ENCODE data around the gene MTA1. TPM values are rescaled to one million over a fixed set of nuclear protein-coding genes. Genes with fewer than 3 reads are reported as not detected.

MTA1 gene
- polyA plus RNA-seq, 1 of the 3 experiments (the other 2 are of a cell fraction) = 96.3 TPM

- Histone ChIP-seq H3K9me2 (no peaks in the 10 kb centered on the region), H3K36me3 (replicated peaks in 1 of 2; ENCODE audit: control insufficient read depth in 1 of 2, insufficient read depth in 2 of 2, low read length in 1 of 2) (no peaks in the 10 kb centered on the region), H3K4me3 (ENCODE audit: low read depth in 2 of 2, low read length in 1 of 2) (no peak overlapping the region), H3K9me3 (no peaks in the 10 kb centered on the region), H3K4me1 (ENCODE audit: control insufficient read depth in 1 of 2, insufficient read depth in 2 of 2, low read depth in 1 of 2, low read length in 1 of 2) (peaks cover 0 to 6% of the 10 kb centered on the region in 2 experiments; a peak in 1 of 4 replicates), H4K20me1 (ENCODE audit: insufficient read depth) (no peaks in the 10 kb centered on the region), H3K27ac (ENCODE audit: low read depth in 2 of 2, low read length in 1 of 2) (no peak overlapping the region), H2AFZ (ENCODE audit: low read depth) (no peak overlapping the region), H3K27me3 (ENCODE audit: insufficient read depth) (no peaks in the 10 kb centered on the region), H3K79me2 (ENCODE audit: insufficient read depth) (no peaks in the 10 kb centered on the region), H3K9ac (no peak overlapping the region), H3K4me2 (no peak overlapping the region), H3F3A (replicated peaks; ENCODE audit: insufficient read depth) (no peaks in the 10 kb centered on the region)
- POLR2A ChIA-PET = interaction anchor here (0.8 kb wide), 1 partner anchor 19 kb away, joined by 3 read pairs; no protein-coding TSS in a partner anchor
- DNase-seq = peak; percentile 17
- 92% methylated on average over 10 of the region's 21 CpGs for WGBS (ENCODE audit: low lambda C conversion rate)
- TF ChIP-seq RXRA (IDR thresholded peaks at IDR 0.05; ENCODE audit: borderline replicate concordance, low read depth) = no peak
- TF ChIP-seq CHD2 (IDR thresholded peaks at IDR 0.05; ENCODE audit: low read length, partially characterized antibody) = no peak
- no peak for TF ChIP-seq FOXJ3 (CRISPR knock-in tag; IDR thresholded peaks at IDR 0.05)
- TF ChIP-seq EZH2phosphoT487 (IDR thresholded peaks at IDR 0.05; ENCODE audit: borderline replicate concordance, low read depth) = no peak
- TF ChIP-seq IRF3 (IDR thresholded peaks at IDR 0.05; ENCODE audit: low read depth, low read length) = no peak
- no peak for TF ChIP-seq POLR2AphosphoS5 (IDR thresholded peaks at IDR 0.05; ENCODE audit: low read depth, low read length)
- no peak for TF ChIP-seq PBX3 (IDR thresholded peaks at IDR 0.05)
- no peak for TF ChIP-seq USF2 (IDR thresholded peaks at IDR 0.05; ENCODE audit: borderline replicate concordance, low read depth, low read length)
- TF ChIP-seq ELF1 (IDR thresholded peaks at IDR 0.05) = no peak
- TF ChIP-seq FOXM1 (IDR thresholded peaks at IDR 0.05; ENCODE audit: low read depth) = no peak
- no peak for TF ChIP-seq EP300 (IDR thresholded peaks at IDR 0.05; ENCODE audit: borderline replicate concordance in 1 of 2, low read depth in 1 of 2, low read length in 1 of 2)
- CTCF ChIA-PET = interaction anchor here (1.0 to 1.4 kb wide), 3 partner anchors 10 to 17 kb away, joined by 3 to 4 read pairs (median 4); no protein-coding TSS in a partner anchor
Measured at GRCh38 chr14:105500036-105500725, 80.6 kb downstream of the MTA1 start.

GRCh38 chr14:105500726-105501101 lies 81.1 kb downstream of the MTA1 start:
- DNase-seq = peak; percentile 25
- H3K4me1 ChIP-seq (ENCODE audit: control insufficient read depth in 1 of 2, insufficient read depth in 2 of 2, low read depth in 1 of 2, low read length in 1 of 2) = peaks cover 0 to 9% of the 10 kb centered on the region in 2 experiments; a peak in 1 of 4 replicates
- TF ChIP-seq FOXM1 (IDR thresholded peaks at IDR 0.05; ENCODE audit: low read depth) (no peak), EZH2phosphoT487 (IDR thresholded peaks at IDR 0.05; ENCODE audit: borderline replicate concordance, low read depth) (no peak), SIN3A (IDR thresholded peaks at IDR 0.05; ENCODE audit: borderline replicate concordance, low read depth, low read length) (no peak), SMC3 (IDR thresholded peaks at IDR 0.05; ENCODE audit: low read depth, low read length) (no peak), REST (IDR thresholded peaks at IDR 0.05; ENCODE audit: low read depth, low read length) (no peak)
- H4K20me1 ChIP-seq (ENCODE audit: insufficient read depth) = no peaks in the 10 kb centered on the region
- ChIA-PET CTCF (interaction anchor here (1.0 to 1.2 kb wide), 3 partner anchors 15 to 20 kb away, joined by 3 to 4 read pairs (median 4); no protein-coding TSS in a partner anchor), POLR2A (no interaction called here)
- no peak overlapping the region for H3K4me3 ChIP-seq (ENCODE audit: low read depth in 2 of 2, low read length in 1 of 2)
- no peaks in the 10 kb centered on the region for H3K9me2 ChIP-seq
- H3F3A ChIP-seq (replicated peaks; ENCODE audit: insufficient read depth) = no peaks in the 10 kb centered on the region
- 94% methylated on average over 10 of the region's 10 CpGs for WGBS (ENCODE audit: low lambda C conversion rate)
- H3K79me2 ChIP-seq (ENCODE audit: insufficient read depth) = no peaks in the 10 kb centered on the region
- no peak overlapping the region for H2AFZ ChIP-seq (ENCODE audit: low read depth)
- no peaks in the 10 kb centered on the region for H3K9me3 ChIP-seq
- H3K36me3 ChIP-seq (replicated peaks in 1 of 2; ENCODE audit: control insufficient read depth in 1 of 2, insufficient read depth in 2 of 2, low read length in 1 of 2) = no peaks in the 10 kb centered on the region
- no peak overlapping the region for H3K9ac ChIP-seq
- no peaks in the 10 kb centered on the region for H3K27me3 ChIP-seq (ENCODE audit: insufficient read depth)
- H3K4me2 ChIP-seq = no peak overlapping the region
- no peak overlapping the region for H3K27ac ChIP-seq (ENCODE audit: low read depth in 2 of 2, low read length in 1 of 2)
